Stimulated activated CD8-positive, alpha-beta memory T cell treated with anti-CD3 and anti-CD28 coated beads, Interleukin-4, amount 100 ng/mL, for 4 hours (primary cell): ENCODE measurements around the gene CENPA.
"Not testable (repeated sequence)": the region's sequence is repeated elsewhere in the genome, so short reads cannot be mapped to it uniquely, and the experiment has no call there.

ENCODE experiments used
- DNase-seq, 2 donors: peaks; one replicate each; pipeline ENCODE4 v3.0.0-alpha.2; 2020; ENCODE audit warnings: low read depth in 2 of 2, low spot score in 1 of 2

CENPA gene

GRCh38 chr2:26785431-26786206 is at the start of gene CENPA:
Gene CENPA, plus strand, starts transcription at chr2:26786056. Its CDS starts 141 bp downstream, at chr2:26786197.
- peak; percentile 89 to 90 for DNase-seq

- no peak for DNase-seq
Measured at GRCh38 chr2:26737221-26737620, 48.6 kb upstream of the CENPA start.

- no peak for DNase-seq
Measured at GRCh38 chr2:26738481-26738880, 47.4 kb upstream of the CENPA start.

- no peak for DNase-seq
Measured at GRCh38 chr2:26739514-26739913, 46.3 kb upstream of the CENPA start.

GRCh38 chr2:26740346-26740745 is 45.5 kb upstream of the CENPA start:
- no peak for DNase-seq

- no peak for DNase-seq
Measured at GRCh38 chr2:26740890-26741302, 45.0 kb upstream of the CENPA start.

GRCh38 chr2:26742048-26742770 is 43.6 kb upstream of the CENPA start:
- DNase-seq = no peak

- DNase-seq = no peak
Measured at GRCh38 chr2:26743852-26744251, 42.0 kb upstream of the CENPA start.

GRCh38 chr2:26744953-26745352 is 40.9 kb upstream of the CENPA start:
- DNase-seq = no peak

- peak; percentile 60 to 72 for DNase-seq
Measured at GRCh38 chr2:26745609-26746327, 40.1 kb upstream of the CENPA start.

- no peak for DNase-seq
Measured at GRCh38 chr2:26746934-26747333, 38.9 kb upstream of the CENPA start.

GRCh38 chr2:26749787-26750420 is 36.0 kb upstream of the CENPA start:
- not testable (repeated sequence) for DNase-seq

- not testable (repeated sequence) for DNase-seq
Measured at GRCh38 chr2:26750467-26750866, 35.4 kb upstream of the CENPA start.

GRCh38 chr2:26752656-26753055 is 33.2 kb upstream of the CENPA start:
- no peak for DNase-seq

GRCh38 chr2:26754539-26754938 is 31.3 kb upstream of the CENPA start:
- DNase-seq = no peak

- no peak for DNase-seq
Measured at GRCh38 chr2:26754972-26755670, 30.7 kb upstream of the CENPA start.

GRCh38 chr2:26756337-26756736 is 29.5 kb upstream of the CENPA start:
- DNase-seq = no peak

GRCh38 chr2:26757873-26758789 is 27.7 kb upstream of the CENPA start:
- no peak for DNase-seq

- no peak for DNase-seq
Measured at GRCh38 chr2:26758790-26759321, 27.0 kb upstream of the CENPA start.
